Measurements from ENCODE around the gene EIF4B. TPM values are rescaled to one million over a fixed set of nuclear protein-coding genes. Genes with fewer than 3 reads are reported as not detected.
A peak's percentile ranks its signal among the peaks of the same experiment; 100 is the strongest.

EIF4B gene
- total RNA-seq, 2 donors from 2014 or later = 398 to 455 TPM

GRCh38 chr12:53049571-53050318, 43.5 kb downstream of the EIF4B start, which contains the start of gene TNS2:
Gene TNS2 (plus strand): TSS chr12:53050065. CDS start chr12:53050186, 121 bp downstream.
- no peaks in the 10 kb centered on the region for H3K9me3 ChIP-seq
- H3K27ac ChIP-seq = peak within 1 kb of the TSS; percentile 97
- peak within 1 kb of the TSS; percentile 35 for H3K4me3 ChIP-seq
- H3K9ac ChIP-seq (ENCODE audit: low read depth in 2 of 2, low read length in 2 of 2) = peak within 1 kb of the TSS; percentile 86 to 87
- no peaks in the 10 kb centered on the region for H3K36me3 ChIP-seq
- no peaks in the 10 kb centered on the region for H3K27me3 ChIP-seq
- TF ChIP-seq CTCF (IDR thresholded peaks at IDR 0.05) = no peak
- intact Hi-C loops (cut with DNase I) = no loop called here
- H3K4me1 ChIP-seq = peaks cover 38% of the 10 kb centered on the region
- peak; percentile 75 for DNase-seq

- intact Hi-C loops (cut with DNase I) = no loop called here
- peak overlapping the region; percentile 97 for H3K27ac ChIP-seq
- TF ChIP-seq CTCF (IDR thresholded peaks at IDR 0.05) = no peak
- H3K9me3 ChIP-seq = no peaks in the 10 kb centered on the region
- H3K9ac ChIP-seq (ENCODE audit: low read depth in 2 of 2, low read length in 2 of 2) = peak overlapping the region; percentile 86 to 87
- peak overlapping the region; percentile 35 for H3K4me3 ChIP-seq
- no peaks in the 10 kb centered on the region for H3K36me3 ChIP-seq
- DNase-seq = no peak
- peaks cover 38% of the 10 kb centered on the region for H3K4me1 ChIP-seq
- H3K27me3 ChIP-seq = no peaks in the 10 kb centered on the region
Observed at GRCh38 chr12:53050426-53051057, 44.3 kb downstream of the EIF4B start.

GRCh38 chr12:53051058-53051880, 45.0 kb downstream of the EIF4B start:
- Histone ChIP-seq H3K9ac (ENCODE audit: low read depth in 2 of 2, low read length in 2 of 2) (peak overlapping the region; percentile 86 to 87), H3K36me3 (no peaks in the 10 kb centered on the region), H3K4me1 (peaks cover 38% of the 10 kb centered on the region), H3K27ac (peak overlapping the region; percentile 97), H3K9me3 (no peaks in the 10 kb centered on the region), H3K4me3 (peak overlapping the region; percentile 35), H3K27me3 (no peaks in the 10 kb centered on the region)
- intact Hi-C loops (cut with DNase I) = no loop called here
- DNase-seq = peak; percentile 62
- TF ChIP-seq CTCF (IDR thresholded peaks at IDR 0.05) = no peak

GRCh38 chr12:53051881-53052412, 45.7 kb downstream of the EIF4B start:
- Histone ChIP-seq H3K27me3 (no peaks in the 10 kb centered on the region), H3K36me3 (no peaks in the 10 kb centered on the region), H3K9me3 (no peaks in the 10 kb centered on the region), H3K27ac (peak overlapping the region; percentile 97), H3K9ac (ENCODE audit: low read depth in 2 of 2, low read length in 2 of 2) (peak overlapping the region; percentile 86 to 87), H3K4me3 (peak overlapping the region; percentile 35), H3K4me1 (peaks cover 38% of the 10 kb centered on the region)
- TF ChIP-seq CTCF (IDR thresholded peaks at IDR 0.05) = no peak
- no peak for DNase-seq
- intact Hi-C loops (cut with DNase I) = no loop called here

Measured in colonic mucosa (tissue), 4 donors.